GM19193 (cell line): Measurements from ENCODE around the gene REEP6.

ENCODE experiments used
- POLR2A ChIP-seq: IDR thresholded peaks from 4 replicates; pipeline ENCODE4 v1.6.1; 2011; ENCODE audit not compliant: insufficient read depth, insufficient read length; ENCODE audit errors: extremely low read depth

The REEP6 gene

GRCh38 chr19:1491849-1492170 lies 829 bp downstream of the REEP6 start:
- no peak for TF ChIP-seq POLR2A

- TF ChIP-seq POLR2A, result no peak
Observed at GRCh38 chr19:1492474-1493006, 1.6 kb downstream of the REEP6 start.

GRCh38 chr19:1494115-1494815 lies 3.3 kb downstream of the REEP6 start:
- no peak for TF ChIP-seq POLR2A

GRCh38 chr19:1495051-1495798 lies 4.2 kb downstream of the REEP6 start:
- no peak for TF ChIP-seq POLR2A

- TF ChIP-seq POLR2A, result no peak
Observed at GRCh38 chr19:1495799-1496713, 5.1 kb downstream of the REEP6 start.

- no peak for TF ChIP-seq POLR2A
Observed at GRCh38 chr19:1496714-1497577, 6.0 kb downstream of the REEP6 start.

GRCh38 chr19:1497578-1498235 lies 6.7 kb downstream of the REEP6 start:
- TF ChIP-seq POLR2A, result no peak

GRCh38 chr19:1501200-1501595 lies 10.2 kb downstream of the REEP6 start:
- TF ChIP-seq POLR2A, result no peak

- TF ChIP-seq POLR2A, result no peak
Observed at GRCh38 chr19:1502433-1503088, 11.6 kb downstream of the REEP6 start.

- no peak for TF ChIP-seq POLR2A
Observed at GRCh38 chr19:1503089-1503924, 12.3 kb downstream of the REEP6 start.

GRCh38 chr19:1503925-1504773 lies 13.2 kb downstream of the REEP6 start:
- no peak for TF ChIP-seq POLR2A
